ENCODE data around the gene SP8.

DNA sequence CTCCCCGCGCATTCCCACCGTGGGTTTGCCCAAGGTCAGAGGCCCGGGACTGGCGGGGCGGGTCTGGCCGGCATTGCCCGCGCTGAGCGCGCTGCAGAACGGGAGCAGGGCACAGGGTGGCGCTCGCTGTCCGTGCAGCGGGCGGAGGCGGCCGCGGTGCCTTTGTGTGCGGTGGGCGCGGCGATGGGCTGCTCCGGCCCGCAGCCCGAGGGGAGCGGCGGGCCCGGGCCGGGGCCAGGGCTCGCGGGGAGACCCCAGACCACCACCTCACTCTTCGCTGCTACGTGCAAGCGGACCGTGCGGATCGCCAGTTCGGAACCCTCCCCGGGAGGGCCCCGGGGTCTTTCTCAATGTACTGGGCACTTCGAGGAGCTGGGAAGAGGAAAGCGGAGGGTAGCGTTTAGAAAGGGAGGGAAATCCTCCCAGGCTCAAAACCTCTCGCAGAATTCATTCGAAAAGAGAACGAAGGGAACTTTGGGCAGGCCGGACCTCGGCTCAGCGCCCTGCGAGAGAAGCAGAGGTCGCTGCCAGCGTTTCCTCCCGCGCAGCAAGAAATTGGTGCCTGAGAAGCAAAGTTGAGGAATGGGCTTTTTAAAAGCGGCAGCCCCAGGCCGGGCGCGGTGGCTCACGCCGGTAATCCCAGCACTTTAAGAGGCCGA lies 8.5 kb downstream of the SP8 start:
- TF ChIP-seq, protein P1, sequence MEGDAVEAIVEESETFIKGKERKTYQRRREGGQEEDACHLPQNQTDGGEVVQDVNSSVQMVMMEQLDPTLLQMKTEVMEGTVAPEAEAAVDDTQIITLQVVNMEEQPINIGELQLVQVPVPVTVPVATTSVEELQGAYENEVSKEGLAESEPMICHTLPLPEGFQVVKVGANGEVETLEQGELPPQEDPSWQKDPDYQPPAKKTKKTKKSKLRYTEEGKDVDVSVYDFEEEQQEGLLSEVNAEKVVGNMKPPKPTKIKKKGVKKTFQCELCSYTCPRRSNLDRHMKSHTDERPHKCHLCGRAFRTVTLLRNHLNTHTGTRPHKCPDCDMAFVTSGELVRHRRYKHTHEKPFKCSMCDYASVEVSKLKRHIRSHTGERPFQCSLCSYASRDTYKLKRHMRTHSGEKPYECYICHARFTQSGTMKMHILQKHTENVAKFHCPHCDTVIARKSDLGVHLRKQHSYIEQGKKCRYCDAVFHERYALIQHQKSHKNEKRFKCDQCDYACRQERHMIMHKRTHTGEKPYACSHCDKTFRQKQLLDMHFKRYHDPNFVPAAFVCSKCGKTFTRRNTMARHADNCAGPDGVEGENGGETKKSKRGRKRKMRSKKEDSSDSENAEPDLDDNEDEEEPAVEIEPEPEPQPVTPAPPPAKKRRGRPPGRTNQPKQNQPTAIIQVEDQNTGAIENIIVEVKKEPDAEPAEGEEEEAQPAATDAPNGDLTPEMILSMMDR (IDR thresholded peaks at IDR 0.05) = peak in 4 of 5 experiments; percentile 28 to 65 (median 59)
- no peak for TF ChIP-seq POLR2A (IDR thresholded peaks at IDR 0.05)
